H1 (cell line): ENCODE measurements around the gene KCNAB2. TPM values are rescaled to one million over a fixed set of nuclear protein-coding genes. Genes with fewer than 3 reads are reported as not detected.

Experiments used
- ATF2 ChIP-seq: IDR thresholded peaks from 2 replicates; pipeline ENCODE4 v1.6.1; 2012; ENCODE audit warnings: low read length, inconsistent platforms
- FOSL1 ChIP-seq: IDR thresholded peaks from 2 replicates; pipeline ENCODE4 v1.6.1; 2011; ENCODE audit warnings: mild to moderate bottlenecking, low read depth, low read length, moderate library complexity; ENCODE audit not compliant: insufficient read depth
- NANOG ChIP-seq: IDR thresholded peaks from 2 replicates; pipeline ENCODE4 v1.6.1; 2011; ENCODE audit warnings: low read length, low read depth, mild to moderate bottlenecking, inconsistent platforms; ENCODE audit not compliant: insufficient read depth, poor library complexity, severe bottlenecking
- RAD21 ChIP-seq, 2 experiments: IDR thresholded peaks in 1 of 2; conservative IDR thresholded peaks in 1 of 2; 2 replicates each; pipeline ENCODE4 v1.6.1; 2011; ENCODE audit warnings: low read depth in 2 of 2, low read length in 2 of 2, improper control_type of control experiment in 1 of 2, inconsistent platforms in 1 of 2, mild to moderate bottlenecking in 1 of 2, moderate library complexity in 1 of 2
- polyA plus RNA-seq, 7 experiments: library from polyadenylated mRNA; depleted of rRNA in 3 of 7; stranded (reverse) in 5 of 7; unstranded in 2 of 7; fragments of >200 nt in 5 of 7; fragments of 200-250 nt in 2 of 7; gene quantifications; 1 replicate in 5 of 7; 2 replicates in 1 of 7; 4 replicates in 1 of 7; pipeline versions ENCODE4 v1.2.1 to v1.2.3, GENCODE V29; 2011 to 2013; ENCODE audit warnings: missing spikeins in 2 of 7, mixed read lengths in 2 of 7
- total RNA-seq: library from RNA; stranded (reverse); fragmentation: NEBNext Ultra II Directional; extraction: Animal tissue kit (Norgen Biotek cat#: 25700); gene quantifications from 2 replicates; pipeline ENCODE4 v1.2.1, GENCODE V29; 2021

KCNAB2 gene
- total and polyA plus RNA-seq, 2 of the 8 experiments (the other 6 are each of a cell fraction or from before 2014, with no cell fraction given) = 4.5 to 7.0 TPM

DNA sequence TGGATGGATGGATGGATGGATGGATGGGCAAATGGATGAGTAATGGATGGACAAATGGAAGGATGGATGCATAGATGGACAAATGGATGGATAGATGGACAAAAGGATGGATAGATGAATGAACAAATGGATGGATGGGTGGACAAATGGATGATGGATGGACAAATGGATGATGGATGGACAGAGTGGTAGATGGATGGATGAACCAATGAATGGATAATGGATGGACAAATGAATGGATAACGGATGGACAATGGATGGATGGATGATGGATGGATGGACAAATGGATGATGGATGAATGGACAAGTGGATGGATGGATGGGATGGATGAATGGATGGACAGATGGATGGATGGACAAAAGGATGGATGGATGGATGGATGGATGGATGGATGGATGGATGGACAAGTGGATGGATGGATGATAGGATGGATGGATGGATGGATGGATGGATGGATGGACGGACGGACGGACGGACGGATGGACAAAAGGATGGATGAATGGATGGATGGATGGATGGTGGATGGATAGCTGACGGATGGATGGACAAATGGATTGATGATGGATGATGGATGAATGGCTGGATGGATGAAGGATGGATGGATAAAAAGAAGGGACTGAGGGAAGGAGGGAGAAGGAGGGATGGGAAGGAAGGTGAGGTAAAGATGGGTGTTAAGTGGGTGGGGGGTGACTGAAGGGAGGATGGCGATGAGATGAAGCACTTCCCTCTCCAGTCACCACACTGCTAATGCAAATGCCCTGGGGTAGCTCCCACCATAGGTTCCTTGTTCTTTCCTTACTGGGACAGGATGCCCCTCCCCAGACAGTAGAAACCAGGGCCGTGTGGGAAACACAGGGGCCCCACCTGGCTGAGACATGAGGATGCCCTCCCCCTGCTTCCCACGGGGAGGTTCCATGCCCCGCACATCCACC lies 104.6 kb downstream of the KCNAB2 start (continued):
- TF ChIP-seq RAD21 (IDR thresholded peaks at IDR 0.05 in 1 of 2, conservative IDR thresholded peaks at IDR 0.05 in 1 of 2; ENCODE audit: low read depth in 2 of 2, low read length in 2 of 2) (no peak), ATF2 (no peak), FOSL1 (no peak), NANOG (no peak)

Other genes with a start within 250 kb of the KCNAB2 start
- 13.6 and 14.0 TPM in 2 replicates for gene NPHP4, start 53.5 kb upstream of the KCNAB2 start, total RNA-seq
- gene NPHP4, start 53.5 kb upstream of the KCNAB2 start, polyA plus RNA-seq (2011; rRNA removed) = 5.8 and 10.3 TPM in 2 replicates
- gene CHD5, start 134.4 kb downstream of the KCNAB2 start, total RNA-seq = 0.94 and 1.8 TPM in 2 replicates
- gene CHD5, start 134.4 kb downstream of the KCNAB2 start, polyA plus RNA-seq (2011; rRNA removed) = 0.42 and 0.58 TPM in 2 replicates
- 521 and 545 TPM in 2 replicates for gene RPL22, start 153.7 kb downstream of the KCNAB2 start, total RNA-seq
- gene RPL22, start 153.7 kb downstream of the KCNAB2 start, polyA plus RNA-seq (2011; rRNA removed) = 66.8 and 133 TPM in 2 replicates
- gene RNF207, start 160.2 kb downstream of the KCNAB2 start, total RNA-seq = 3.9 and 4.2 TPM in 2 replicates
- 5.4 and 15.9 TPM in 2 replicates for gene RNF207, start 160.2 kb downstream of the KCNAB2 start, polyA plus RNA-seq (2011; rRNA removed)
- 105 and 106 TPM in 2 replicates for gene ICMT, start 190.1 kb downstream of the KCNAB2 start, total RNA-seq
- gene ICMT, start 190.1 kb downstream of the KCNAB2 start, polyA plus RNA-seq (2011; rRNA removed) = 67.4 and 68.4 TPM in 2 replicates
- gene HES3, start 198.3 kb downstream of the KCNAB2 start, total RNA-seq = 54.3 and 67.9 TPM in 2 replicates
- gene HES3, start 198.3 kb downstream of the KCNAB2 start, polyA plus RNA-seq (2011; rRNA removed) = 38.8 and 105 TPM in 2 replicates
- gene GPR153, start 215.2 kb downstream of the KCNAB2 start, total RNA-seq = 5.7 and 6.1 TPM in 2 replicates
- gene GPR153, start 215.2 kb downstream of the KCNAB2 start, polyA plus RNA-seq (2011; rRNA removed) = 8.1 and 15.6 TPM in 2 replicates